Measurements from ENCODE around the gene CAPG.
"Not testable (repeated sequence)": the region's sequence is repeated elsewhere in the genome, so short reads cannot be mapped to it uniquely, and the experiment has no call there.

The CAPG gene, protein sequence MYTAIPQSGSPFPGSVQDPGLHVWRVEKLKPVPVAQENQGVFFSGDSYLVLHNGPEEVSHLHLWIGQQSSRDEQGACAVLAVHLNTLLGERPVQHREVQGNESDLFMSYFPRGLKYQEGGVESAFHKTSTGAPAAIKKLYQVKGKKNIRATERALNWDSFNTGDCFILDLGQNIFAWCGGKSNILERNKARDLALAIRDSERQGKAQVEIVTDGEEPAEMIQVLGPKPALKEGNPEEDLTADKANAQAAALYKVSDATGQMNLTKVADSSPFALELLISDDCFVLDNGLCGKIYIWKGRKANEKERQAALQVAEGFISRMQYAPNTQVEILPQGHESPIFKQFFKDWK
- 832 to 2,693 (median 1,493) reads per million in 18 experiments for total RNA-seq

DNA sequence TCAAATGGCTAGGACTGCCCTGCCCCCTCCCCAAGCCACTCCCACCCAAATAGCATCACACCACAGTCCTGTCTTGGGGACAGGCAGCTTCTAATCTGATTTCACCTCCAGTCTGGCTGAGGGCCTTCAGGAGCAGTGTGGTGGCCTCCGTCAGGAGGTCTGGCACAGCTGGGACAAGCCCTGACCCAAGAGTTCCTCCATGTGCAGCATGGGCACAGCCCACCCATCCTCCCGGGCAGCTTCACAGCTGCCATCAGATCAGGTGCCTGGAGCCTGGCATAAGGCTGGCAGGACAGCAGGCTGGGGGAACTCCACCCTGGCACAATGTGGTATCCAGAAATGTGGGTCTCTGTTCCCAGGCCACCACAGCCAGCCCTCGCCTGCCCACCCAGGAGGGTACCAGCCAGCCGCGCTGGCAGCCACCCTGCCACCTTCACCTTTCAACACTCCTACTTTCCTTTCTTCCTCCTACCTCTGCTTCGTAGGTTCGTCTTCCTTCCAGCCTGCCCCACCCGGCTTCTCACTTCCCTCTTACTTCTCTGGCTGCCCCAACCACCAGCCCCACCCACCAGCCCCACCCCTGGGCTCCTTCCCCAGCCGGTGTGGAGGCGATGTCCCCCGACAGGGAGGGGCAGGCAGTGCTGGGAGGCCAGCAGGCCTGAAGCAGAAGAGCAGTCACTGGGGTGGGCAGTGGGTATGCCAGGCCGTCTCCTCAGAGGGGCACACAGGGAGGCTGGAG lies at the start of gene CAPG:
CAPG (minus strand) TSS at position 522 of the 739 bp plus-strand sequence. CDS start 8,221 bp downstream, outside the sequence.
- DNase-seq = peak; percentile 88 to 90

DNA sequence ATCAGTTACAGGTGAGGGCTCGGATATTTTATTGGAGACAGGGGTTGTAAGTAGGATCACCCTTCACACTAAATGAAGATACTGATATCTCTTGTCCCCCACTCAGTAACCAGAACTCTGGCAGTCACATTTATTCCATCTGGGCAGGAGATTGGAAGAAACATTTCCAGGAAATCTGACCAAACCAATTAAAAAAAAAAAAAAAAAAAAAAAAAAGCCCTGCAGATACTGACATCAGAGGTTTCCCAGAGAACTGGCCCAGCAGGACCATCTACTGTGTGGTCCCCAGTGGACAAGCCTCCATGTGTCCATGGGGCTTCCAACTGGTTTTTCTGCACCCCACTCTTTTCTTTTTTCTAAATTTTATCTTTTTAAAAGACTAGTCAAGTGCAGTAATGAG lies 49.6 kb upstream of the CAPG start:
- no peak for DNase-seq

DNA sequence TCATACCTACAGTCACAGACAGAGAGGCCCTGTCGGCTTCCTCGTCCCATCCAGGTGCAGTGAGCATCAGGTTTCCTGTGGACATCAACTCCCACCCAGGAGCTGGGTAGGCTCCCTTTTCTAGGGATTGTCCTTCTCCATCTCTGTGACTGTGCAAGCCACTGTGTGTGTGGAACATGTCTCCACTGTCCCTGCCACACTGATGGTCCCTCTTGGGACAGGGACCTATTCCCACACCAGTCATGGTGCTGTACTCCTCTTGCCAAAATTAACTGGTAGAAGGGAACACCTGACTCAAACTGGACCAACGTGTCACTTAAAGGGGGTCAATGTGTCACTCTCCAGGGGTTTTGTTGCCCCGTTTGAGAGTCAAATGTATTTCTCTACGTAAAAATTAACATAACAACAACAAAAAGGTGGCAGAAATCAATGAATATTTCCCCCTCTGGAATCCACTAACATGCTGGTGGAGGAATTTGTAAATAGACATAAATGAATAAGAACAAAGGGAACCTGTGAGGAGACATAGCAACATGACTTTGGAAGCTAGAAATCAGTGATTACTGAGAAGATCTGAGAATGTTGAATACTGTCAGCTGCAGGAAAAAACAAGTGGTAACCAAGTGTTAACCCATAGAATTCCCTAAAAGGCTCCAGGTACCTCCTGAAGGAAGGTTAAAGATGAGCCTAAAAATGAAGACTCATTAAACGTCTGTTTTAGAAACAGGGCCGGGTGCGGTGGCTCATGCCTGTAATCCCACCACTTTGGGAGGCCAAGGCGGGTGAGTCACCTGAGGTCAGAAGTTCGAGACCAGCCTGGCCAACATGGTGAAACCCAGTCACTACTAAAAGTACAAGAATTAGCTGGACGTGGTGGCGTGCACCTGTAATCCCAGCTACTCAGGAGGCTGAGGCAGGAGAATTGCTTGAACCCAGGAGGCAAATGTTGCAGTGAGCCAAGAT lies 48.7 kb upstream of the CAPG start:
- DNase-seq = no peak

DNA sequence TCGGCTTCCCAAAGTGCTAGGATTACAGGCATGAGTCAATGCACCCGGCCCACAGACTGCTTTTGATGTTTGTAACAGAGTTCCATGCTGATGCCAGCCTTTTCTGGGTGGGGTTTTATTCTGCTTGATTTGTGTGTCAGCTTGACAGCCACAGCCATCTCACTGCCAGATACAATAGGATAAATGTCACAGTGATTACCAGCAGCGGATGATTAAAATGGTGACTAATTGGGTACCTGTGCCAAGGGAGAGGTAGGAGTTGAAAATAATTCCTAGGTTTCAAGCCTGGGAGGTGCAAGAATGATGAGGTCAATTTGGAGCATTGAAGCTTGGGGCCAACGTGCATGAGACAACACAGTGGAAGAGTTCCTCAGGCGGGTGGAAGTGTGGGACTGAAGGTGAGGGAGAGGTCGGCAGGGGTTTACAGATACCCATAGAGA lies 47.7 kb upstream of the CAPG start:
- DNase-seq = no peak

DNA sequence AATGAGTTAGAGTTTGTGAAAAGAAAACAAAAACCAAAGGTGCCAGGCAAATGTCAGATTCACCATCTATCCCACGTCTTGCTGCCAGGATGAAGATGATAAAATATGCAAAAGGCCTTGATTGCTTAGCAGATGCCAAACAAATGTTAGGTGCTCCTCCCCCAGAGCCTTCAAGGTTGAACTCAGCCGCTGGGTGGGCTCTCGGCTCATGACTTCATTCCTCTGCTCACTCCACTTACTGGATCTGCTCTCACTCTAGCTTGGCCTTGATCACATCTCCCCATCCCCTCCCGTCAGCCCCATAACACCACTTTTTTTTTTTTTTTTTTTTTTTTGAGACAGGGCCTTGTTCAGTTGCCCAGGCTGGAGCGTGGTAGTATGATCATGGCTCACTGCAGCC lies 46.9 kb upstream of the CAPG start:
- no peak for DNase-seq

DNA sequence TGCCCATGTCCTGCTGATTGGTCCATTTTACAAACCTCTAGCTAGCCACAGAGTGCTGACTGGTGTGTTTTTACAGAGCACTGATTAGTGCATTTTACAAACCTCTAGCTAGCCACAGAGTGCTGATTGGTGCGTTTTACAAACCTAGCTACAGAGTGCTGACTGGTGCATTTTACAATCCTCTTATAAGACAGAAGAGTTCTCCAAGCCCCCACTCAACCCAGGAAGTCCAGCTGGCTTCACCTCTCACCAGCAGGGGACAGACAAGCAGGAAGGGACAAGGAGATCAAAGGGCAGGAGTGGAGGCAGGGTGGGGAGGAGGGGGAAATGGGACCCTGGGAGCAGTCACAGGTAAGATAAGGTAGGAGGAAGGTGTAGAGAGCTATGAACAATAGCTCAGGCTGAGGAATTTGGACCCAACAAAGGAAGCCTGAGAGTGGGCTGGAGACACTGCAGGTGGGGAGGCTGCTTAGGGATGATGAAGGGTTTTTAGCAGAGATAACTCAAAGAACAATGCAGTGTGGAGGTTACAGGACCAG lies 45.5 kb upstream of the CAPG start:
- DNase-seq = no peak

DNA sequence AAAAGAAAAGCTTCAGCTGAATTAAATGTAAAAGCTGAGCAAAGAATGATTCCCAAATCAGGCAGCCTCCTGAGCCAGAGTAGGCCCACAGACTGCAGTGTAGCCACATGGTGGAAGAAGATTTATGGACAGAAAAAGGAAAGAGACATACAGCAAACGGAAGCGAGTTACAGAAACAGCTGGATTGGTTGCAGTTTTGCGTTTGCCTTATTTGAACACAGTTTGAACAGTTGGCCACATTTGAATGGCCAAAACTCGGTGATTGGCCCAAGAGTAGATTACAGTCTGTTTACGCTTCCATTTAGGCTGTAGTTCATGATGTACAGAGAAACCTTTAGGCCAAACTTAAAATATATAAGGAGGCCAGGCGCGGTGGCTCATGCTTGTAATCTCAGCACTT lies 43.4 kb upstream of the CAPG start:
- no peak for DNase-seq

DNA sequence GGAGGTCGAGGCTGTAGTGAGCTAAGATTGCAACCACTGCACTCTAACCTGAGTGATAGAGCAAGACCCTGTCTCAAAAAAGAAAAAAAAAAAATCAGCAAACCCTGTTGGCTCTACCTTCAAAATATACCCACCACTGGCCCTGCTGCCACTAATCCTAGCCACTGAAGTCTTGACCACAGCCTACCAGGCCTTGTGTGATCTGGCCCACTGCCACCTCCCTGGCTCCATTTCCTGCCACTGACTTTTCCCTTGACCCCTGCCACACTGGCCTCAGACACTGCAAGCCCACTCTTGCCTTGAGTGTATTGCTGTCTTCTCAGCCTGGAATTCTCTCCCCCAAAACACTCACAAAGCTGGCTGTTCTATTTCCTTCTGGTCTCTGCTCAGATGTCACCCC lies 42.1 kb upstream of the CAPG start:
- no peak for DNase-seq

DNA sequence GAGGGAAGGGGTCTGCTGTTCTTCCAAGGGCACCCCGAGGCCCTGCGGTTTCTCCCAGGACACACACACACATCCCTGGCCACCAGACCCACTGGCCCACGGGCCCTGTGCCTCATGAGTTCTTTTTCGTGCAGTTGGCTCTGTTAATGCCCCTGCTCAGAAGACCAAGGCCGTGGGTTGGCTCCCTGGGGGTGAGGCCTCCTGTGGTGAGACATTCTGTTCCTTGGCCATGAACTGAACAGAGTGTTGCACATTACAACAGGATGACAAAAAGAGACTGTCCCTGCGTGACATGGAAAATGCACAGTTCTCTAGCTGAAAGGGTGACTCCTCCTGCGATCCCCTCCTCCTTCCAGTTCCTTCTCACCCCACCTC lies 39.0 kb upstream of the CAPG start:
- no peak for DNase-seq

DNA sequence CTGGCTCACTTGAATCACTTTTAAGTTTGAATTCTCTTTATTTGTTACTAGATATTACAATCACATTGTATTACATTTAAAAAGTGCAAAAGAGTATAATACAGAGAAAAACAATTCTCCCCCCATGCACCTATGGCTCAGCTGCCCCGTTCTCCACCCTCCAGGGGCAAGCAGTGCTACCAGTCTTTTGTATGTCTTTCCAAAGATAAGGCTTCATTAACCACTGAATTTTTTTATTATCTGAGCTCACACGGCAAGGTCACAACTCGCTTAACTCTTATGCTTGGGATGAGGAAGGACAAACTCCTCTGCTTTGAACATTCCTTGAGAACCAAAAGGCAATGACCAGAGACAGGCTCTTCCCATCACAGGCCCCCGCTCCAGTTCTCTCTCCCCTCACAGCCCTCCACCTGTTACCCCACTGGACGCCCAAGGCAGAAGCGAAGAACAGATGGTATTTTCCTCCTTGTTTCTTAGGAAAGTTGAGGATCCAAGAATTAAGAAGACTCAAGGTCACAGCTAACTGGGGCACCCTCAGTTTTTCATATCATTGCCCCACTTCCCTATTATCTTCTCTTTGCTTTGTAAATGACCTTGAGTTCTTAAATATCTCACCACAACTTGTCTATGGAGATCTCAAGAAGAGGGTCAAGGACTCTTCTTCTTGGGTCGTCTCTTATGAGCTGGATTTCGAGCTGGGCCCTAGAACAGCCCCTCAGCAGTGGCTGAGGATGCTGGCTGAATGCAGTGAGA lies 38.5 kb upstream of the CAPG start:
- DNase-seq = no peak

DNA sequence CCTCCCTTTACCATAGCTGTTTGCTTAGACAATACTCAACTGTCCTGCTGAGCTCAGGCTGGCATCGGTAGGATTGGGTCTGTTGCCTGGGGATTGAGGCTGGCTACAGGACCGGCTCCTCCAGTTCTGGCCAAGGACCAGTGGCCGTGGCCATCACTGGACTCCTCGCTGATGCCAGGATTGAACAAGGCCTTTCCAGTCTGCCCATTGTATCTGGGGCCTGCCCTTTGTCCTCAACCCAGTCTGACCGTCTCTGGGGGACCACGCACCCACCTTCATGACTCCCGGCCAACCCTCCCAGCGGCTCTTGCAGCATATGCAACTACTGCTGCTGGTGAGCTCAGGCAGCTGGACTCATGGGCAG lies 37.0 kb upstream of the CAPG start:
- DNase-seq = no peak

DNA sequence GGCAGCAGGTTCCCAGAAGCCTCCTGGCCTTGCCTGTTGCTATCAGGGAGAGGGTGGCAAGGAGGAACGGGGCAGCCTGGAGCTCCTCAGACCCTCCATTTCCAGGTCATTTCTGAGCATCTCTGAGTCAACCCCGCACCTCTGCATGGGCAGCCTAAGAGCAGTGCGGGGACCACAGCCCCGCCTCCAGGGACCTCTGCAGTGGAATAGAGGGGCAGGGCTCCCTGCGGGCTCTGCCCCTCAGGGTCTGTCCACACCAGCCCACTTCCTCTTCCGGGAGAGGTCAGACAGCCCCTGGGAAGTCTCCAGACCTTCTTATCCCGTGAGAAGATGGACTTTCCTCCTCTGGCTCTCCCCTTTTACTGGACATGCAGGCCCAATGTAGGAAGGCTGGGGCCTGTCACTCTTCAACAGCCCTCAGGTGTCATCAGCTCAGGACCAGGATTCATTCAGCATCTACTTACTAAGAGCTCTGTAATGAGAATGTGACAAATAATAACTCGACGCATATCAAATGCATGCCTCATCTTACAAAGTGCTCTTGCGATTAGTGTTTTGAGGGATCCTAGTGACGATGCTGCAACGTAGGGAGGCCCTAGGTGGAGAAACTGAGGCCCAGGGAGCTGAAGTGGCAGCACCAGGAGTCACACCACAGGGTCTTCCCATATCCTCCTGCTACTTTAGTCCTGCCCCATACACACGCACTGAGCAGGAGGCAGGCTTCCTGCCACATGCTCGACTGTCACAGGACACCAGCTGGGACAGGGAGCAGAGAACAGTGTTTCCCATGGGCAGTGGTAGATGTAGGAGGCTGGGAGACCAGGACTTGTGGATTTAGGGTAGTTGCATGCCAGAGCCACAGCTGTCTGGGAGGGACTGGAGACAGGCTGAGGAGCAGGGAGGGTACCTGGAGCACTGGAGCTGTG lies 36.4 kb upstream of the CAPG start:
- no peak for DNase-seq

DNA sequence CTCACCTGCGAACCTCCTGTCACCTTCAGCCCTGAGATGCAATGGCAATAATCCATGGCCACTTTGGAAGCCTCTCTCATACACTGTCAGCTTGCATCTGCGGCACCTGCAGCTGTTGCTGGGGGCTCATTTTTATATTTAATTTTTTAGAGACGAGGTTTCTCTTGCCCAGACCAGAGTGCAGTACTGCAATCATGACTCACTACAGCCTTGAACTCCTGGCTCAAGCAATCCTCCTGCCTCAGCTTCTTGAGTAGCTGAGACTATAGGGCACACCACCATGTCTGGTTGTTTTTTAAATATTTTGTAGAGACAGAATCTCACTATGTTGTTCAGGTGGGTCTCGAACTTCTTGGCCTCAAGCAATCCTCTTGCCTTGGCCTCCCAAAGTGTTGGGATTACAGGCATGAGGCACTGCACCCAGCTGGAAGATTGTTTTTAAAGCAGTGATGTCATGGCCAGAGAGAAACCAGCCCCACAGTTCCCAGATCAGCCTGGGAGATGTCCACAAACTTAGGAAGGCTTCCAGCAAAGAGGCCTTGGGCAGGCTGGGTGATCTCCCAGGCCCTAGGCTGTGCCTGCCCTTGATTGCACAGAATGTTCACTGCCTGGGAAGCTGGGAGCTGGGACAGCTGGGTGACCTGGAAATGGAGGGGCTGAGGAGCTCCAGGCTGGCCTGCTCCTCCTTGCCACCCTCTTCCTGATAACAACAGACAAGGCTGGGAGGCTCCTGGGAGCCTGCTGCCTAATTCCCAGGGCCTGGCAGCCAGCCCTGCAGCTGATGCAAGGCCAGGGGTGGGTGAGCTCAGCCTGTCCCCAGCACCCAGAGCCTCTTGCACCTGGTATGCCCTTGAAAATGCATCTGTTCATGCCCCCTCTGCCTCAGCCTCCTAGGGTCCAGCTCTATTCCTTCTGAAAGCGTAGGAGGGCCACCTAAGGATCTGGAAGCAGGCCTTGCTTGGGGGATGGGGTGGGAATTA lies 35.4 kb upstream of the CAPG start:
- DNase-seq = no peak

DNA sequence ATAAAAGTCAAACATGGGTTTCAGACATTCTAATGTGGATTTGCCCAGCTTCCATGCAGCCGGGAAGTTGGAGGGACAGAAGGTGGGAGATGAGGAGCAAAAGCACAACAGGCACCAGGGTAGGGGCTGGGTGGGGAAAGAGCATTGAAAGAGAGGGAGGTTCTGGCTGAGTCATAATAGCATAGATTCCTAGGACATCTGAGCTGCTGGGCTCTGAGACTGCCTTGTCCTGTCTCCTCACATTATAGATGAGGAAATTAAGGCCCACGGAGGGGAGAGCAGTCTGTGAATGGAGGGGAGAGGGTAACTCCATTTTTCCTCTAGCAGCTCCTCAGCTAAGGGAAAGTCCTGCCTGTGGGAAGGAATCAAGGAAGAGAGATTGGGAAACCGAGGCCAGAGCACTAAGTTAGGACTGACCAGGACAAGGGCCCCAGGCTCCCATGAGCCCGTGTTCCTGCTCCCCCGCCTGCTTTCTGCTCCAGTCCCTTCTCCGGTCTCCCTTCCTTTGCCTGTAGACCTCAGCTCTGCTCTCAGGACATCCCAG lies 34.5 kb upstream of the CAPG start:
- no peak for DNase-seq

DNA sequence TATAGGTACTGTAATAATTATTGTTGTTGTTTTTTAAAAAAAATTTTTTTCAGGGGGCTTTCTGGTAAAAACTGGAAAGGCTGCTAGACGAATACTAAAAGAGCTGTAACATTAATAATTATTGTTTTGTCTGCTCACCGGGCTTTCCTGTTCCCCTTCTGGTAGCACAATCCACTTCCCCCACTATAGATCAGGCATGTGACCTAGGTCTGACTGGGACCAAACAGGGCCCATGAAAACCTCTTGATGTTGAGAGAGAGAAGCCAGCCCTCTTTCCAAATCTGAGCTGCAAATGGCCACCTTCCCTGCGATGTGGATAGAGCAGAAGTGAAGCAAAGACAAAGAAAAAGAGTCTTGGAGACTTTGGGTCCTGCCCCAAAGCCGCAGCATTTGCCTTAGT lies 31.7 kb upstream of the CAPG start:
- peak; percentile 66 to 67 for DNase-seq

DNA sequence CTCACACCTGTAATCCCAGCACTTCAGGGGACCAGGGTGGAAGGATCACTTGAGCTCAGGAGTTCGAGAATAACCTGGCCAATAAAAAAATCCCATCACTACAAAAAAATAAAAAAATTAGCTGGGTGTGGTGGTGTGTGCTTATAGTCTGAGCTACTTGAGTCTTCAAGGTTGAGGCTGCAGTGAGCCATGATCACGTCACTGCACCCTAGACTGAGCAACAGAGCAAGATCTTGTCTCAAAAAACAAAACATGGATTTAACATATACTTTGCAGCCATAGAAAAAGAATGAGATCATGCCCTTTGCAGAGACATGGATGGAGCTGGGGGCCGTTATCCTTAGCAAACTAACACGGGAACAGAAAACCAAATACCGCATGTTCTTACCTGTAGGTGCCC lies 30.6 kb upstream of the CAPG start:
- no peak for DNase-seq

DNA sequence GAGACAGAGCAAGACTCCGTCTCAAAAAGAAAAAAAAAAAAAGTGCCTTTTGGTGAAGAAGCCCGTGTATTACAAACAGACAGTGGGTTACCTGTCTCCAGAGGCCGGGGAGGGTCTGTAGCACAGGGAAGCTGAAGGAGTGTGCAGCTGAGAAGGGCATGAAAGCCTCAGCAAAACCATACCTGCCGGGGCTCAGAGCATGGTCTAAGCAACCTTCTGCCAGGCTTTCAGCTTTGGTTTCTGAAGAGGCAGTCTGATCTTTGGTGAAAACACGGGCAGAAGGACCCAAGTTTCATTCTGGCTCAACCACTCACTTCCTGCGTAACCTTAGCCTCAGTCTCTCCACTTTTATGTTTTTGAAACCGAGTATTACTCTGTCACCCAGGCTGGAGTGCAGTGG lies 29.8 kb upstream of the CAPG start:
- DNase-seq = no peak

DNA sequence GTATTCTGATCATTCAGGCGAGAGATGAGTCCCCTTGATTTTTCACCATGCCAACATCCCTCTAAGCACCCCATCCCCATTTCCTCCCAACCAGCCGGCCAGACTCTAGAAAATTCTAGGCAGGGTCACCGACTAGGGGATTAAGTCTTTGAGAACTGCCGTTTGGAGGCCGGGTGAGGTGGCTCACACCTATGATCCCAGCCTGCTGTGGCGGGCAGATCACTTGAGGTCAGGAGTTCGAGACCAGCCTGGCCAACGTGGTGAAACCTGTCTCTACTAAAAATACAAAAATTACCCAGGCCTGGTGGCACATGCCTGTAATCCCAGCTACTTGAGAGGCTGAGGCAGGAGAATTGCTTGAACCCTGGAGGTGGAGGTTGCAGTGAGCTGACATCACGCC lies 29.4 kb upstream of the CAPG start:
- not testable (repeated sequence) for DNase-seq

DNA sequence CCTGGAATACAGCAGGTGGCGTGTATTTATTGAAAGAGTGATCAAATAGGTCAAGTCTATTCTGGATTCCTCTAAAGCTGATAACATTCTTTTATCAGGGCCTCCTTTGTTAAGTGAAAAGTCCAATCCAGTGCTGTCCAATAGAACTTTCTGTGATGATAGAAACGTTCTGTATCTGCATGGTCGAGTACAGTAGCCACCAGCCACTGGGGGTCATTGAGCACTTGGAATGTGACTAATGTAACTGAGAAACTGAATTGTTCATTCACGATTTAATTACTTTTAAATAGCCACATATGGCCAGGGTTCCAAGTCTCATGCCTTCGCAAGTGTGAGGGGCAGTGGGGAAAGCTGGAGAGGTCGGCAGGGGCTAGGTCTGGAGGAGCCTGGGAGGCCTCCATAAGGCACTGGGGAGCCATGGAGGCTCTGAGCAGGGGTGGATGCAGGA lies 28.9 kb upstream of the CAPG start:
- no peak for DNase-seq
